SK-N-MC (cell line): ENCODE measurements around the gene VIPR2.

Experiments
- EZH2 ChIP-seq: fragments of 200-600 bp; sonication (generic); IDR thresholded peaks from one replicate; pipeline ENCODE4 v1.6.1; 2017; ENCODE audit warnings: antibody characterized with exemption
- FOXP2 ChIP-seq: optimal IDR thresholded peaks from 2 replicates; pipeline ENCODE3; 2011; ENCODE audit warnings: mild to moderate bottlenecking, moderate library complexity; ENCODE audit not compliant: insufficient read depth; ENCODE audit errors: extremely low read length, control extremely low read depth
- POLR2AphosphoS5 ChIP-seq: IDR thresholded peaks from 2 replicates; pipeline ENCODE4 v1.6.1; 2012; ENCODE audit warnings: mild to moderate bottlenecking, low read depth, low read length, borderline replicate concordance

GRCh38 chr7:159064816-159065510 lies 79.7 kb downstream of the VIPR2 start:
- no peak for TF ChIP-seq POLR2AphosphoS5
- no peak for TF ChIP-seq EZH2
- no peak for TF ChIP-seq FOXP2
